ENCODE data around the gene VPS8.

GRCh38 chr3:184804801-184805200, 7.2 kb upstream of the VPS8 start:
- TF ChIP-seq POLR2A (IDR thresholded peaks at IDR 0.05; ENCODE audit: low read length) (no peak), GATA1 (IDR thresholded peaks at IDR 0.05; ENCODE audit: low read depth, low read length) (no peak)

Measured in erythroblast (primary cell).